SK-N-SH treated with all-trans-retinoic acid at 6 μM for 48 hours (cell line): ENCODE measurements around the gene ALX4.

ENCODE experiments used
- ATAC-seq: fragments of 200-7000 bp; cut with Tn5 transposase; 3 replicates; pipeline ENCODE4 v1.9.1; 2020; ENCODE audit warnings: mild to moderate bottlenecking, moderate library complexity
- ARNTL ChIP-seq: fragments of 450-650 bp; formaldehyde crosslinking; IDR thresholded peaks from 2 replicates; pipeline ENCODE4 v1.5.0; 2020; ENCODE audit warnings: low read depth, mild to moderate bottlenecking, moderate library complexity, borderline replicate concordance
- BACH2 ChIP-seq: fragments of 250-450 bp; sonication (Bioruptor Pico); IDR thresholded peaks from 2 replicates; pipeline ENCODE4 v1.9.0; 2021; ENCODE audit warnings: mild to moderate bottlenecking, borderline replicate concordance
- CSDC2 ChIP-seq: fragments of 250-450 bp; sonication (Bioruptor Pico); IDR thresholded peaks from 2 replicates; pipeline ENCODE4 v1.5.0; 2020; ENCODE audit warnings: mild to moderate bottlenecking, moderate library complexity
- ESRRG ChIP-seq: fragments of 250-450 bp; sonication (Bioruptor Pico); IDR thresholded peaks from 2 replicates; pipeline ENCODE4 v1.6.1; 2021; ENCODE audit warnings: mild to moderate bottlenecking
- GLIS3 ChIP-seq: fragments of 250-450 bp; sonication (Bioruptor Pico); IDR thresholded peaks from 2 replicates; pipeline ENCODE4 v1.5.0; 2020; ENCODE audit warnings: mild to moderate bottlenecking, moderate library complexity
- ISL1 ChIP-seq: fragments of 250-450 bp; sonication (Bioruptor Pico); IDR thresholded peaks from 2 replicates; pipeline ENCODE4 v2.1.2; 2022; ENCODE audit warnings: mild to moderate bottlenecking, moderate library complexity
- OSR1 ChIP-seq: fragments of 250-450 bp; sonication (Bioruptor Pico); IDR thresholded peaks from 2 replicates; pipeline ENCODE4 v1.8.0; 2022; ENCODE audit warnings: moderate library complexity, mild to moderate bottlenecking, inconsistent platforms
- PATZ1 ChIP-seq: fragments of 250-450 bp; sonication (Bioruptor Pico); IDR thresholded peaks from 2 replicates; pipeline ENCODE4 v1.8.0; 2020; ENCODE audit warnings: mild to moderate bottlenecking, moderate library complexity, borderline replicate concordance
- PPARA ChIP-seq: fragments of 250-450 bp; sonication (Bioruptor Pico); IDR thresholded peaks from 2 replicates; pipeline ENCODE4 v1.5.0; 2020; ENCODE audit warnings: mild to moderate bottlenecking, borderline replicate concordance
- RARB ChIP-seq: fragments of 250-450 bp; sonication (Bioruptor Pico); IDR thresholded peaks from 2 replicates; pipeline ENCODE4 v1.8.0; 2021; ENCODE audit warnings: mild to moderate bottlenecking, moderate library complexity
- TCF4 ChIP-seq: fragments of 250-450 bp; sonication (Bioruptor Pico); IDR thresholded peaks from 2 replicates; pipeline ENCODE4 v1.8.0; 2021; ENCODE audit warnings: mild to moderate bottlenecking, moderate library complexity, borderline replicate concordance
- TOX ChIP-seq: fragments of 250-450 bp; sonication (Bioruptor Pico); IDR thresholded peaks from 2 replicates; pipeline ENCODE4 v1.8.0; 2021; ENCODE audit warnings: mild to moderate bottlenecking, moderate library complexity, borderline replicate concordance
- ZC3H10 ChIP-seq: fragments of 250-450 bp; sonication (Bioruptor Pico); IDR thresholded peaks from 2 replicates; pipeline ENCODE4 v1.5.1; 2021; ENCODE audit warnings: mild to moderate bottlenecking, moderate library complexity
- ZFP3 ChIP-seq: fragments of 250-450 bp; sonication (Bioruptor Pico); IDR thresholded peaks from 2 replicates; pipeline ENCODE4 v1.5.0; 2020; ENCODE audit warnings: mild to moderate bottlenecking, moderate library complexity
- ZFP30 ChIP-seq: fragments of 450-650 bp; formaldehyde crosslinking; IDR thresholded peaks from 2 replicates; pipeline ENCODE4 v1.5.0; 2022; ENCODE audit warnings: mild to moderate bottlenecking, moderate library complexity
- ZNF565 ChIP-seq: fragments of 450-650 bp; formaldehyde crosslinking; conservative IDR thresholded peaks from 2 replicates; pipeline ENCODE4 v1.5.0; 2020; ENCODE audit warnings: low read depth, mild to moderate bottlenecking, moderate library complexity
- ZNF70 ChIP-seq: fragments of 450-650 bp; formaldehyde crosslinking; IDR thresholded peaks from 2 replicates; pipeline ENCODE4 v1.5.0; 2020; ENCODE audit warnings: mild to moderate bottlenecking, moderate library complexity
- ZNF8 ChIP-seq: fragments of 450-650 bp; formaldehyde crosslinking; IDR thresholded peaks from 2 replicates; pipeline ENCODE4 v1.5.0; 2020; ENCODE audit warnings: mild to moderate bottlenecking, moderate library complexity
- TF ChIP-seq, protein P1 (sequence below): fragments of 250-450 bp; sonication (Bioruptor Pico); IDR thresholded peaks from 2 replicates; pipeline ENCODE4 v1.5.1; 2020; ENCODE audit warnings: low read depth, mild to moderate bottlenecking, moderate library complexity
- TF ChIP-seq, protein P2 (sequence below): fragments of 250-450 bp; sonication (Bioruptor Pico); IDR thresholded peaks from 2 replicates; pipeline ENCODE4 v1.8.0; 2021; ENCODE audit warnings: low read depth, mild to moderate bottlenecking, moderate library complexity, borderline replicate concordance
- TF ChIP-seq, protein P3 (sequence below): fragments of 250-450 bp; sonication (Bioruptor Pico); IDR thresholded peaks from 2 replicates; pipeline ENCODE4 v1.5.0; 2020; ENCODE audit warnings: mild to moderate bottlenecking, moderate library complexity
- TF ChIP-seq, protein P4 (sequence below): fragments of 250-450 bp; sonication (Bioruptor Pico); IDR thresholded peaks from 2 replicates; pipeline ENCODE4 v1.5.1; 2021; ENCODE audit warnings: mild to moderate bottlenecking, moderate library complexity

Gene ALX4

GRCh38 chr11:44237156-44237555, 72.8 kb downstream of the ALX4 start:
- TF ChIP-seq, protein P1, sequence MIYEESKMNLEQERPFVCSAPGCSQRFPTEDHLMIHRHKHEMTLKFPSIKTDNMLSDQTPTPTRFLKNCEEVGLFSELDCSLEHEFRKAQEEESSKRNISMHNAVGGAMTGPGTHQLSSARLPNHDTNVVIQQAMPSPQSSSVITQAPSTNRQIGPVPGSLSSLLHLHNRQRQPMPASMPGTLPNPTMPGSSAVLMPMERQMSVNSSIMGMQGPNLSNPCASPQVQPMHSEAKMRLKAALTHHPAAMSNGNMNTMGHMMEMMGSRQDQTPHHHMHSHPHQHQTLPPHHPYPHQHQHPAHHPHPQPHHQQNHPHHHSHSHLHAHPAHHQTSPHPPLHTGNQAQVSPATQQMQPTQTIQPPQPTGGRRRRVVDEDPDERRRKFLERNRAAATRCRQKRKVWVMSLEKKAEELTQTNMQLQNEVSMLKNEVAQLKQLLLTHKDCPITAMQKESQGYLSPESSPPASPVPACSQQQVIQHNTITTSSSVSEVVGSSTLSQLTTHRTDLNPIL (CRISPR knock-in tag), result no peak
- no peak for TF ChIP-seq ZNF70 (CRISPR knock-in tag)
- TF ChIP-seq TCF4, result no peak
- TF ChIP-seq GLIS3, result no peak
- TF ChIP-seq RARB, result no peak
- no peak for TF ChIP-seq TOX (CRISPR knock-in tag)
- no peak for TF ChIP-seq ARNTL (CRISPR knock-in tag)
- no peak for ATAC-seq

DNA sequence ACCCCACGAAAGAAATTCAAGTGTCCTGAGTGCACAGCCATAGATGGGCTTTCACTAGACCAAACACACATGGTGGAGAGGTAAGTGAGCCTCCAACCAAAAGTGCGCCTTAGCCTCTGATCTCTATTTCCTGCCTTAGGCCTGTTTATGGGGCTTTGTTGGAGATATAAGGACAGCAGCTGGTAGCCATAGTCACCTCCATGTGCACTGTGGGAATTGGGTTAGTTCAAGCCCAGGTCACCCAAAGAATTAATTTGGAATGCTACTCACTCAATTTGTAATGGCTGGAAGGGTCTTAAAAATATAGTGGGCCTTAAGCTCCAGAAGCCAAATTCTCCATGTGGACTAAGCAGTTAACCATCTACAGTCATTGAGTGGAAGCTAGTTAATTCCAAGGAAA, 73.6 kb downstream of the ALX4 start:
- TF ChIP-seq ZNF8 (no peak), TCF4 (no peak), ZNF565 (CRISPR knock-in tag) (no peak), PATZ1 (CRISPR knock-in tag) (no peak), BACH2 (CRISPR knock-in tag) (no peak), CSDC2 (no peak), ZC3H10 (CRISPR knock-in tag) (no peak), ISL1 (CRISPR knock-in tag) (no peak), GLIS3 (no peak), TOX (CRISPR knock-in tag) (no peak), ARNTL (CRISPR knock-in tag) (no peak), RARB (no peak), ZFP30 (no peak)
- TF ChIP-seq, protein P2, sequence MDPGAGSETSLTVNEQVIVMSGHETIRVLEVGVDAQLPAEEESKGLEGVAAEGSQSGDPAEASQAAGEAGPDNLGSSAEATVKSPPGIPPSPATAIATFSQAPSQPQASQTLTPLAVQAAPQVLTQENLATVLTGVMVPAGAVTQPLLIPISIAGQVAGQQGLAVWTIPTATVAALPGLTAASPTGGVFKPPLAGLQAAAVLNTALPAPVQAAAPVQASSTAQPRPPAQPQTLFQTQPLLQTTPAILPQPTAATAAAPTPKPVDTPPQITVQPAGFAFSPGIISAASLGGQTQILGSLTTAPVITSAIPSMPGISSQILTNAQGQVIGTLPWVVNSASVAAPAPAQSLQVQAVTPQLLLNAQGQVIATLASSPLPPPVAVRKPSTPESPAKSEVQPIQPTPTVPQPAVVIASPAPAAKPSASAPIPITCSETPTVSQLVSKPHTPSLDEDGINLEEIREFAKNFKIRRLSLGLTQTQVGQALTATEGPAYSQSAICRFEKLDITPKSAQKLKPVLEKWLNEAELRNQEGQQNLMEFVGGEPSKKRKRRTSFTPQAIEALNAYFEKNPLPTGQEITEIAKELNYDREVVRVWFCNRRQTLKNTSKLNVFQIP, result no peak
- TF ChIP-seq, protein P3, sequence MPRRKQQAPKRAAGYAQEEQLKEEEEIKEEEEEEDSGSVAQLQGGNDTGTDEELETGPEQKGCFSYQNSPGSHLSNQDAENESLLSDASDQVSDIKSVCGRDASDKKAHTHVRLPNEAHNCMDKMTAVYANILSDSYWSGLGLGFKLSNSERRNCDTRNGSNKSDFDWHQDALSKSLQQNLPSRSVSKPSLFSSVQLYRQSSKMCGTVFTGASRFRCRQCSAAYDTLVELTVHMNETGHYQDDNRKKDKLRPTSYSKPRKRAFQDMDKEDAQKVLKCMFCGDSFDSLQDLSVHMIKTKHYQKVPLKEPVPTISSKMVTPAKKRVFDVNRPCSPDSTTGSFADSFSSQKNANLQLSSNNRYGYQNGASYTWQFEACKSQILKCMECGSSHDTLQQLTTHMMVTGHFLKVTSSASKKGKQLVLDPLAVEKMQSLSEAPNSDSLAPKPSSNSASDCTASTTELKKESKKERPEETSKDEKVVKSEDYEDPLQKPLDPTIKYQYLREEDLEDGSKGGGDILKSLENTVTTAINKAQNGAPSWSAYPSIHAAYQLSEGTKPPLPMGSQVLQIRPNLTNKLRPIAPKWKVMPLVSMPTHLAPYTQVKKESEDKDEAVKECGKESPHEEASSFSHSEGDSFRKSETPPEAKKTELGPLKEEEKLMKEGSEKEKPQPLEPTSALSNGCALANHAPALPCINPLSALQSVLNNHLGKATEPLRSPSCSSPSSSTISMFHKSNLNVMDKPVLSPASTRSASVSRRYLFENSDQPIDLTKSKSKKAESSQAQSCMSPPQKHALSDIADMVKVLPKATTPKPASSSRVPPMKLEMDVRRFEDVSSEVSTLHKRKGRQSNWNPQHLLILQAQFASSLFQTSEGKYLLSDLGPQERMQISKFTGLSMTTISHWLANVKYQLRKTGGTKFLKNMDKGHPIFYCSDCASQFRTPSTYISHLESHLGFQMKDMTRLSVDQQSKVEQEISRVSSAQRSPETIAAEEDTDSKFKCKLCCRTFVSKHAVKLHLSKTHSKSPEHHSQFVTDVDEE (CRISPR knock-in tag), result no peak
- TF ChIP-seq, all 23 proteins: peak for 0
- ATAC-seq, result no peak

DNA sequence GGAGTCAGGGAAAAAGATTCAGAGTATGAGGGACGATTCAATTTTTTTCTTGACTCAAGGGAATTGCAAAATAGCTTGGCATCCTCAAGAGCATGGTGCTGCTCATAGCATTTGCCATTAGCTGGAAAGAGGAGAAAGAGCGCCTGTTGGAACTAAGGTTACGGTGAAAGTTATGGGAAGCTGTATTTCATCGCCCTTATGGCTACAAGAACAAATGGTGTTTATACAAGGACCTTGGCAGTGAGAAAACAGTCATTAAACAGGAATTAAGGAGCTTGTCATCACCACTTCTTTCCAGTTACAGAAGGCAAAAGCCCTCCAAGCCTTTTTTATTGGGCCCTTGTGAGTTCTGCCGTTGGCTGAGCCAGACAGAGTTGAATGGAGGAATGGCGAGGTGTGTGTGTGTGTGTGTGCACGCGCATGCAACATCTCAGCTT, 74.2 kb downstream of the ALX4 start:
- no peak for ATAC-seq
- no peak for TF ChIP-seq TOX (CRISPR knock-in tag)
- no peak for TF ChIP-seq ZNF8
- TF ChIP-seq ZNF70 (CRISPR knock-in tag), result no peak
- no peak for TF ChIP-seq ZFP3 (CRISPR knock-in tag)
- TF ChIP-seq ESRRG, result no peak
- no peak for TF ChIP-seq TCF4
- no peak for TF ChIP-seq BACH2 (CRISPR knock-in tag)
- no peak for TF ChIP-seq ZC3H10 (CRISPR knock-in tag)
- no peak for TF ChIP-seq RARB
- no peak for TF ChIP-seq GLIS3
- no peak for TF ChIP-seq PPARA (CRISPR knock-in tag)
- TF ChIP-seq, protein P1 (CRISPR knock-in tag), result no peak
- no peak for TF ChIP-seq PATZ1 (CRISPR knock-in tag)
- TF ChIP-seq, protein P2, result no peak
- TF ChIP-seq, protein P4, sequence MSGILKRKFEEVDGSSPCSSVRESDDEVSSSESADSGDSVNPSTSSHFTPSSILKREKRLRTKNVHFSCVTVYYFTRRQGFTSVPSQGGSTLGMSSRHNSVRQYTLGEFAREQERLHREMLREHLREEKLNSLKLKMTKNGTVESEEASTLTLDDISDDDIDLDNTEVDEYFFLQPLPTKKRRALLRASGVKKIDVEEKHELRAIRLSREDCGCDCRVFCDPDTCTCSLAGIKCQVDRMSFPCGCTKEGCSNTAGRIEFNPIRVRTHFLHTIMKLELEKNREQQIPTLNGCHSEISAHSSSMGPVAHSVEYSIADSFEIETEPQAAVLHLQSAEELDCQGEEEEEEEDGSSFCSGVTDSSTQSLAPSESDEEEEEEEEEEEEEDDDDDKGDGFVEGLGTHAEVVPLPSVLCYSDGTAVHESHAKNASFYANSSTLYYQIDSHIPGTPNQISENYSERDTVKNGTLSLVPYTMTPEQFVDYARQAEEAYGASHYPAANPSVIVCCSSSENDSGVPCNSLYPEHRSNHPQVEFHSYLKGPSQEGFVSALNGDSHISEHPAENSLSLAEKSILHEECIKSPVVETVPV, result no peak
- TF ChIP-seq OSR1 (CRISPR knock-in tag), result no peak
- TF ChIP-seq ZNF565 (CRISPR knock-in tag), result no peak
- TF ChIP-seq CSDC2, result no peak
